HG02840 (cell line): ENCODE results near the gene GSS.
A peak's percentile ranks its signal among the peaks of the same experiment; 100 is the strongest.

Experiments
- ATAC-seq: cut with Tn5 transposase; IDR thresholded peaks from one replicate; pipeline ENCODE4 v1.9.1; 2021; ENCODE audit warnings: mild to moderate bottlenecking, moderate library complexity, moderate number of reproducible peaks; ENCODE audit not compliant: unreplicated experiment, low FRiP score

Gene GSS

GRCh38 chr20:34955231-34956040, at the start of gene GSS, which contains the start of gene MYH7B:
TSS of gene GSS (minus strand) at chr20:34955806. CDS start at chr20:34951852, 3,954 bp downstream.
TSS of gene MYH7B (plus strand) at chr20:34955868. CDS start at chr20:34978006, 22,138 bp downstream.
- peak; percentile 81 for ATAC-seq

- ATAC-seq = no peak
These were observed 49.3 kb upstream of the GSS start for GRCh38 chr20:35004749-35005462.

GRCh38 chr20:35004051-35004725, 48.6 kb upstream of the GSS start:
- no peak for ATAC-seq

- ATAC-seq = no peak
These were observed 47.8 kb upstream of the GSS start for GRCh38 chr20:35003211-35004031.

- ATAC-seq = no peak
These were observed 47.0 kb upstream of the GSS start for GRCh38 chr20:35002426-35003210.

DNA sequence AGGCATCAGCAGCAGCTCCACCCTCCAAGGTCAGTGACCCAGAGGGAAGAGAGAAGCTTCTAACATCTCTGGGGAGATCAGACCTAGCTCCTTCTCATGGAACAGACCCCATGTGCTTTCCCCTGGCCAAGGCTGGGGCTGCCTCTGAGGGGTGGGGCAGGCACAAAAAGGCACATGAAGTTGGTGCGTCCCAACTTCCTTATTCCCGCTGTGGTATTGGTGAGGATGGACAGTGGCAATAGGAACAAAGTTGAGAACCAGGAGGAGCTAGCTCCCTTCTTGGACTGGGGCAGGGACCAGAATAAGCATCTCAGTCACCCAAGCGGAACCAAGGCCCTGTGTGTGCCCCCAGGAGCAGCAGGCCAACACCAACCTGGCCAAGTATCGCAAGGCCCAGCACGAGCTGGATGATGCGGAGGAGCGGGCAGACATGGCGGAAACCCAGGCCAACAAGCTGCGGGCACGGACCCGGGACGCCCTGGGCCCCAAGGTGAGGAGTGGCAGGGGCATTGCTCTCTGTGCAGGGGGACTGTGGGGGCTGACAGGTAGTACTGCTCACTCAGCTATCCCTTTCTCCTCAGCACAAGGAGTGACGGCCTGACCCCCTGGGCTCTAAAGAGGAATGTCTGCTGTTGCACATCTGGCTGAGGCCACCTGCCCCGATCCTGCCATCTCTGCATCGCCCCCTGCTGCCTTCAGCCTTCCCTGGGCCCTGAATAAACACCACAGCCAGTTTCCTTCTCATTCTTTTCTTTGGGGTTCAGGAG, 46.2 kb upstream of the GSS start:
- ATAC-seq = no peak

DNA sequence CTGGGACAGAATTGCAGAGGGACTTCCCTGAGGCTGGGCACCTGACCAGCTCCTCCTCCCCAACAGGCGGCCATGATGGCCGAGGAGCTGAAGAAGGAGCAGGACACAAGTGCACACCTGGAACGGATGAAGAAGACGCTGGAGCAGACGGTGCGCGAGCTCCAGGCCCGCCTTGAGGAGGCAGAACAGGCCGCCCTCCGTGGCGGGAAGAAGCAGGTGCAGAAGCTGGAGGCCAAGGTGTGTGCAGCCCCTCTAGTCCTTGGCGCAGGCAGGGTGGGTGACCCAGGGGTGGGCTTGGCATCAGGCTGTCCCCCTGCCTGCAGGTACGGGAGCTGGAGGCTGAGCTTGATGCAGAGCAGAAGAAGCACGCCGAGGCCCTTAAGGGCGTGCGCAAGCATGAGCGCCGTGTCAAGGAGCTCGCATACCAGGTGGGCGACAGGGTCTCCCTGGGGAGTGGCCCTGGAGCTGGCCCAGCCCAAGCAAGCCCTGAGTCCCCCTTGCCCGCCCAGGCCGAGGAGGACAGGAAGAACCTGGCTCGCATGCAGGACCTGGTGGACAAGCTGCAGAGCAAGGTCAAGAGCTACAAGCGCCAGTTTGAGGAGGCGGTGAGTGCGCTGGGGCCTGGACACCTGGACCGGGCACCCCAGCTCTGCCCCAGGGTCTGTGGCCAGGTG, 45.5 kb upstream of the GSS start:
- no peak for ATAC-seq

DNA sequence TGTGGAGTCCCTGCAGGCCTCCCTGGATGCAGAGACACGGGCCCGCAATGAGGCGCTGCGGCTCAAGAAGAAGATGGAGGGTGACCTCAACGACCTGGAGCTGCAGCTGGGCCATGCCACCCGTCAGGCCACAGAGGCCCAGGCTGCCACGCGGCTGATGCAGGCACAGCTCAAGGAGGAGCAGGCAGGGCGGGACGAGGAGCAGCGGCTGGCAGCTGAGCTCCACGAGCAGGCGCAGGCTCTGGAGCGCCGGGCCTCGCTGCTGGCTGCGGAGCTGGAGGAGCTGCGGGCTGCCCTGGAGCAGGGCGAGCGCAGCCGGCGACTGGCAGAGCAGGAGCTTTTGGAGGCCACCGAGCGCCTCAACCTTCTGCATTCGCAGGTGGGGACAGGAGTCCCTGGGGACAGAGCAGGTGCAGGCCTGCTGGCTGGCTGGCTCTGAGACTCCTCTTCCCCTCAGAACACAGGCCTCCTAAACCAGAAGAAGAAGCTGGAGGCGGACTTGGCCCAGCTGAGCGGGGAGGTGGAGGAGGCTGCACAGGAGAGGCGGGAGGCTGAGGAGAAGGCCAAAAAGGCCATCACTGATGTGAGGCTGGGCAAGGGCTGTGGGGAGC, 44.8 kb upstream of the GSS start:
- ATAC-seq = no peak

- ATAC-seq = no peak
These were observed 44.2 kb upstream of the GSS start for GRCh38 chr20:34999782-35000181.

- no peak for ATAC-seq
These were observed 43.4 kb upstream of the GSS start for GRCh38 chr20:34999021-34999451.

DNA sequence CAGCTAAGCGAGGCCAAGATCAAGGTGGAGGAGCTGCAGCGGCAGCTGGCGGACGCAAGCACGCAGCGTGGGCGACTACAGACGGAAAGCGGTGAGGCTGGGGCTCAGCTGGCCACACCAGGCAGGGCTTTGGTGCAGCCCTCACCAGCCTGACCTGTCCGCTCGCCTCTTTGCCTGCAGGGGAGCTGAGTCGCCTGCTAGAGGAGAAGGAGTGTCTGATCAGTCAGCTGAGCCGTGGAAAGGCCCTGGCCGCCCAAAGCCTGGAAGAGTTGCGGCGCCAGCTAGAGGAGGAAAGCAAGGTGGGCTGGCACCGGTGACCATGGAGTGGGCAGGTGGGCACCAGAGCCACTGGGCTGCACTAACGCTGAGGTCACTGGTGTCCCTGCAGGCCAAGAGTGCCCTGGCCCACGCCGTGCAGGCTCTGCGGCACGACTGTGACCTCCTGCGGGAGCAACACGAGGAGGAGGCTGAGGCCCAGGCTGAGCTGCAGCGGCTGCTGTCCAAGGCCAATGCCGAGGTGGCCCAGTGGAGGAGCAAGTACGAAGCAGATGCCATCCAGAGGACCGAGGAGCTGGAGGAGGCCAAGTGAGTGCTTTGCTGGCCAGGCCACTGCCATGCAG, 42.8 kb upstream of the GSS start:
- no peak for ATAC-seq

DNA sequence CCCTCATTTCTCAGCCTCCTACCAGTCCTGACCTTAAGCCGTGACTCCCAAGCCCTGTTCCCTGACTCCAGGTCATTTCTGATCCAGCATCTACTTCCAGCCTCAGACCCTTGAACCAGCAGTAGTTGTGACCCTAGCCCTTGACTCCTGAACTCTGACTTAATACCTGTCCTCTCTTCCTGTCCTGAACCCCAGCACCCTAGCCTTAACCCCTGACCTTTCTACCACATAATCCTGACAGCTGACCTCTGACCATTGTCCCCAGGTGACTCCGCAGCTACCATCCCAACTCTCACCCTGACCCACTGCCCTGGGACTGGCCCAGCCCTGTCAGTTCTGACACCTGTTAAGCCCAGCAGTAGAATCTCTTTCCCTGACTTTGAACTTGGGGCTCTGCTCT, 42.2 kb upstream of the GSS start:
- ATAC-seq = no peak

GRCh38 chr20:34997131-34997561, 41.5 kb upstream of the GSS start:
- ATAC-seq = no peak

DNA sequence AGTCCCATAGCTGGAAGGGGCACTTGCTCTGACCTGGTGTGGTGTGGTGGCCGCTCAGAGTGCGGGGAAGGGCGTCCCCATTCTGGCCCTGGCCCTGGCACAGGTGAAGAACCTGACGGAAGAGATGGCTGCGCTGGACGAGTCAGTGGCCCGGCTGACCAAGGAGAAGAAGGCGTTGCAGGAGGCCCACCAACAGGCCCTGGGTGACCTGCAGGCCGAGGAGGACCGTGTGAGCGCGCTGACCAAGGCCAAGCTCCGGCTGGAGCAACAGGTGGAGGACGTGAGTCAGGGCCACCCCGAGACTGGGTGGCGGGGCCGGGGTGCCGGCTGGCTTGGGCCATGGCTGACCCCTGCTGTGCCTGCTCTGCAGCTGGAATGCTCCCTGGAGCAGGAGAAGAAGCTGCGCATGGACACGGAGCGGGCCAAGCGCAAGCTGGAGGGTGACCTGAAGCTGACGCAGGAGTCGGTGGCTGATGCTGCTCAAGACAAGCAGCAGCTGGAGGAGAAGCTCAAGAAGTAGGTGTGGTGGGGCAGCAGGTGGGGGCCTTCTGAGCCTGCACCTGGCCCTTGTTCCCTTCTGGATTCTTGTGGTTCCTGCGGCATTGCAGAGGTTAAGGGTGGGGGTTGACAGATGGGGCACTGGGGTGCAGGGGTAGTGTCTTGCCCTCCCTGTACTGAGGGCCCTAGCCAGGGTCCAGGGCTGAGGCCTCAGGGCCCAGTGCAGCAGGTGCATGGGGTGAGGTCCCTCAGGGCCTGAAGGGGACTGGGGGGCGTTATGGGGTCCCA, 40.8 kb upstream of the GSS start:
- ATAC-seq = no peak

- ATAC-seq = no peak
These were observed 40.1 kb upstream of the GSS start for GRCh38 chr20:34995696-34996095.

GRCh38 chr20:34995192-34995591, 39.6 kb upstream of the GSS start:
- no peak for ATAC-seq
